22Rv1 (cell line): Measurements from ENCODE around the gene ALG10.
"Not testable (repeated sequence)": the region's sequence is repeated elsewhere in the genome, so short reads cannot be mapped to it uniquely, and the experiment has no call there.

ENCODE experiments used
- H3K27ac ChIP-seq: fragments of 450-650 bp; 2 replicates; pipeline ENCODE4 v1.5.1; 2017
- ZFX ChIP-seq: fragments of 450-650 bp; IDR thresholded peaks from 2 replicates; pipeline ENCODE4 v1.6.1; 2017; ENCODE audit warnings: antibody characterized with exemption, borderline replicate concordance
- TF ChIP-seq, protein P1 (sequence below): fragments of 450-650 bp; IDR thresholded peaks from 2 replicates; pipeline ENCODE4 v1.5.1; 2017; ENCODE audit warnings: mild to moderate bottlenecking

ALG10 gene

DNA sequence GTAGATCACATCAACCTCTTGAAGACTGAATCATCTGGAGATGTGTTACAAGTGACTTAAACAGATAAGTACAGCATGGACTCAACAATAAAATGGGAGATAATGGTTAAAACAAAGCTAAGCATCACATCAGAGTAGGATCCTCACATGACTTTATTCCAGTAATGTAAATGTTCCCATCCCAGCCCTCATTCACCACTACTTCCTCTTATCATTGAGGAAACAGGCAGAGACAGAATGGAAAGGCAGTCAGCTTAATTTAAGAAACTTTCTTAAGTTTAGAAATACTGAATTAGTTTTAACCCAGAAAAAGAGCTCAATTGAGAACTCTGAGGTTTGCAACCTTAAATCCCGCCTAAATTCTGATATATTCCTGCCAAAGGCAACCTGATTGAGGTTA is 1.2 kb upstream of the ALG10 start:
- TF ChIP-seq ZFX: no peak
- TF ChIP-seq, protein P1, sequence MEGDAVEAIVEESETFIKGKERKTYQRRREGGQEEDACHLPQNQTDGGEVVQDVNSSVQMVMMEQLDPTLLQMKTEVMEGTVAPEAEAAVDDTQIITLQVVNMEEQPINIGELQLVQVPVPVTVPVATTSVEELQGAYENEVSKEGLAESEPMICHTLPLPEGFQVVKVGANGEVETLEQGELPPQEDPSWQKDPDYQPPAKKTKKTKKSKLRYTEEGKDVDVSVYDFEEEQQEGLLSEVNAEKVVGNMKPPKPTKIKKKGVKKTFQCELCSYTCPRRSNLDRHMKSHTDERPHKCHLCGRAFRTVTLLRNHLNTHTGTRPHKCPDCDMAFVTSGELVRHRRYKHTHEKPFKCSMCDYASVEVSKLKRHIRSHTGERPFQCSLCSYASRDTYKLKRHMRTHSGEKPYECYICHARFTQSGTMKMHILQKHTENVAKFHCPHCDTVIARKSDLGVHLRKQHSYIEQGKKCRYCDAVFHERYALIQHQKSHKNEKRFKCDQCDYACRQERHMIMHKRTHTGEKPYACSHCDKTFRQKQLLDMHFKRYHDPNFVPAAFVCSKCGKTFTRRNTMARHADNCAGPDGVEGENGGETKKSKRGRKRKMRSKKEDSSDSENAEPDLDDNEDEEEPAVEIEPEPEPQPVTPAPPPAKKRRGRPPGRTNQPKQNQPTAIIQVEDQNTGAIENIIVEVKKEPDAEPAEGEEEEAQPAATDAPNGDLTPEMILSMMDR: no peak
- no peak overlapping the region for H3K27ac ChIP-seq

DNA sequence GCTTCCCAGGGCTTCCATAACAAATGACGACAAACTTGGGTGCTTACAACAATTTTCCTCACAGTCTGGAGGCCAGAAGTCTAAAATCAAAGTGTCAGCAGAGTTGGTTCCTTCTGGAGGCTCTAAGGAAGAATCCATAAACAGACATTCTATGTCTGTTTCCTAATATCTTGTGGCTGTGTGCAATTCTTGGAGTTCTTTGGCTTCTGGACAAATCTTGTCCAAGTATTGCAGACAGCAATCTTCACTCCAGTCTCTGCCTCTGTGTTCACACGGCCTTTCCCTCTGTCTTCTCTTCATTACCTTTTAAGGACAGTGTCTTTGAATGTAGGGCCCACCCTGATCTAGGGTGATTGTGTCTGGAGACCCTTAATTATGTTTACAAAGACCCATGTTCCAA is 5.4 kb downstream of the ALG10 start:
- not testable (repeated sequence) for H3K27ac ChIP-seq

DNA sequence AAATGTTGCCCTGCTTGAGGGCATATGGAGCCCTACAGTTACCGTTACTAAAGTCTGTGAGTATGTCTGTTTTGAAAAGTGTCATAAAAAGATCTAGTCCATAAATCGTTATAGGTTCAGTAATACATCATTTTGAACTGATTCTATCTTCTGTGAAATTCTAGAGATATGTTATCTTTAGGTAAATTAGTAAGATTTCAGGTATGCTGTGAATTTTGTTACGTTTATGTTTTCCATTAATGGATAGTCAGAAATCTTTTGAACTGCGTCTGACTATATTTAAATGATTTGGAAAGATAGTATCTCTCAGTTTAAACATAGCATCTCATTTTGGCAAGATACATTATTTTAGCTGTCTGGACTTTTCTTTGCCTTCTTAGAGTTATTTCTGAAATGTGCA is 8.3 kb downstream of the ALG10 start:
- TF ChIP-seq ZFX: no peak
- TF ChIP-seq, protein P1: no peak
- H3K27ac ChIP-seq: no peak overlapping the region

DNA sequence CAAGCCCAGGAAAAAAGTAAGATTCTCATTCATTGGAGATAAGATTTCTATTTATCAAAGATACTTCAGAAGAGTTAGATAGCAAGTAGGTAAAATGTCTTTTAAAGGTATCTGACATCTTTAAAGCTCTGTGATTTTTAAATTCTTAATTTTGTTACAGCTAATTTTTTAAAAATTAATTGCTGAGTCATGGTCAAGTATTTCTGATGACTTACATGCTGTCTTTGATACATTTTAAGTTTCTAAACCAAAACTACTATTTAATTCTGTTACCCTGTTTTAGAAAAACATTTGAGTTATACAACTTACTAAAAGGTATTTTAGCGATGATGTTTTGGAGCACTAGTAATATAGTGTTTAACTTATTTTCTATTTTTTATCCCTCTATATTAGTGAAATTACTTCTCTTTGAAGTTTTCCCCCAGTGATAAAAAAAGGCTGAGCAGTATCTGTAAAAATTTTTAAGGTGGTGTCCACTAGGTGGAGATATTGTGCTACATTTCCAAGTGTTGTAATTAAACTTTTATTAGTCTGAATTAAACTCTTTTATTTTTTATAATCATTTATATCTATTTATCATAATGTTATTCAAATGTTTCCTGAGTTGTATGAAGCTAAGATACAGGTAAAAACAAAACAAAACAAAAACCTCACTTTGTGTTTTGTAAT is 11.5 kb downstream of the ALG10 start:
- H3K27ac ChIP-seq: no peak overlapping the region
- no peak for TF ChIP-seq ZFX
- TF ChIP-seq, protein P1: peak; percentile 86

DNA sequence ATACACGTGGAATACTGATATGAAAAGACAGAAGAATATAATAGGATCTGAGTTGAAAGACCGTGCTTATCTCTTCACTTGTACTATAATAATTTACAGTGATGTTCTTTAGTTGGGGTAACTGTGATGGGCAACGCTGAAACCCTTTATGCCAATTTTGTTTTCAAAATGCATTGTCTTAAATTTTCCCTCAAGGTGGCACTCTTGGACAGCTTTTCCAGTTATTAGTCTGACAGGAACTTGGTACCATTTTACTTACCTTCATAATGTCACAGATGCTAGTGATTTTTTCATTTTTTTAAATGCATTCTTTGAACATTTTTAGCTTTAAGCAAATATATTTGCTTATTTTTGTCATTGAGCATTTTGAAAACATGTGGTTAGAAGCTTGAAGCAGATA is 16.1 kb downstream of the ALG10 start:
- H3K27ac ChIP-seq: not testable (repeated sequence)
- TF ChIP-seq, protein P1: peak; percentile 71

DNA sequence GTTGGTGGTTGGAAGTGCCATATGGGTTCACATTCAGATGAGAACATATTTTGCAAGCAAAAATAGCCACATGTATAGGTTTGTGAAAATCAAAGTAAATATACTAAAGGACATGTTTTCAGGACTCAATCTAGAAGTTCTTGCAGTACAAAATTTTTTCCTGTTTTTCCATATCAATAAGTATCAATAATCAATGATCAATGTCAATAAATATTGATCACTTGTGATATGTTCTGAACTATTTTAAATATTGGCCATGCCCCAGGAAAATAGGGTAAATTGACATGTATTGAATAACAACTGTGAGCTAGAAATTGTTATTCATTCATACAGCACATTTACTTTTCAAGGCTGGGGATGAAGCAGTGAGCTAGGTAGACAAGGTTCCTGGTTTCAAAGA is 24.3 kb downstream of the ALG10 start:
- no peak for TF ChIP-seq ZFX
- TF ChIP-seq, protein P1: no peak
- no peak overlapping the region for H3K27ac ChIP-seq

DNA sequence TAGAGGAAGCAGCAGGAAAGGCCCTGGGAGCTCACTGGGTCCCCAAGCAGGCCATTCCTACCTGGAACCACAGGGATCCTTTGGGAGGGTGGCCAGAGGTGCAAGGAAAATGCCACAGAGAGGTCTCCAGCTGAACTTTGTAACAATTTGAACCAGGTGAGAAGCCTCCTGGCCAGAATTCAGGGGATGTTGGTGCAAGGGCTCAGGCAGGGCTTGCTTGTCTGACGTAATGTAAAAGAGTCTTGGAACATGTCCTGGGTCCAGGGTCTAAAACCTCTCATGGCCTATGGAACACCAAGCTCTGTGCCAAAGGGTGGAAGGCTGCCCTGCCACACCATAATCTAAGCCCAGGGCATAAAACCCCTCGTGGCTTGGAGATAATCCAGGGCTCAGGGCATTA is 25.6 kb downstream of the ALG10 start:
- H3K27ac ChIP-seq: not testable (repeated sequence)

DNA sequence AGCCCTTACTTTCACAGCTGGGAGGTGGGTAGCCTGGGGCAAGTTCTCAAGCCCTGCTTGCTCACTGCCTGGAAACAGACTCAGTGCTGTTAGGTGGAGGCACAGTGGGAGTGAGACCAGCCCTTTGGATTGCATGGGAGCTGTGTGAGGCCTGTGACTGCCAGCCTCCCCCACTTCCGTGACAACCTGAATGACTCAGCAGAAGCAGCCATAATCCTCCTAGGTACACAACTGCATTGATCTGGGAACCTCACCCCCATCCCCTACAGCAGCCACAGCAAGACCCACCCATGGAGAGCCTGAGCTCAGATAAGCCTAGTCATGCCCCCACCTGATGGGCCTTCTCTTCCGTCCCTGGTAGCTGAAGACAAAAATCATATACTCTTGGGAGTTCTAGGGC is 26.4 kb downstream of the ALG10 start:
- TF ChIP-seq, protein P1: no peak
- no peak for TF ChIP-seq ZFX
- H3K27ac ChIP-seq: no peak overlapping the region

DNA sequence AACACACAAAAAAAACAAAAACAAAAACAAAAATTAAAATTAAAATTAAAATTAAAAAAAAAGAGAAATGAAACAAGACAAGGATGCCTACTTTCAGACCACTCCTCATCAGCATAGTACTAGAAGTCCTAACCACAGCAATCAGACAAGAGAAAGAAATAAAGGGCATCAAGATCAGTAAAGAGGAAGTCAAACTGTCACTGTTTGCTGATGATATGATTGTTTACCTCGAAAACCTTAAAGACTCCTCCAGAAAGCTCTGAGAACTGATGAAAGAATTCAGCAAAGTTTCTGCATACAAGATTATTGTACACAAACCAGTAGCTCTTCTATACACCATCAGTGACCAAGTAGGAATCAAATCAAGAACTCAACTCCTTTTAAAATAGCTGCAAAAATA is 29.2 kb downstream of the ALG10 start:
- no peak overlapping the region for H3K27ac ChIP-seq
- no peak for TF ChIP-seq ZFX
- TF ChIP-seq, protein P1: no peak
